Hindlimb muscle (tissue), 1 donor: Measurements from ENCODE around the gene ZSWIM6. TPM values are rescaled to one million over a fixed set of nuclear protein-coding genes. Genes with fewer than 3 reads are reported as not detected.

Experiments
- DNase-seq: peaks from one replicate; pipeline ENCODE4 v3.0.0-alpha.2; 2013
- polyA plus RNA-seq: library from polyadenylated mRNA; unstranded; fragments of 120-200 nt; gene quantifications from one replicate; pipeline ENCODE4 v1.2.1, GENCODE V29; 2013; ENCODE audit not compliant: insufficient read length

Gene ZSWIM6
- polyA plus RNA-seq, 1 donor: 8.8 TPM

DNA sequence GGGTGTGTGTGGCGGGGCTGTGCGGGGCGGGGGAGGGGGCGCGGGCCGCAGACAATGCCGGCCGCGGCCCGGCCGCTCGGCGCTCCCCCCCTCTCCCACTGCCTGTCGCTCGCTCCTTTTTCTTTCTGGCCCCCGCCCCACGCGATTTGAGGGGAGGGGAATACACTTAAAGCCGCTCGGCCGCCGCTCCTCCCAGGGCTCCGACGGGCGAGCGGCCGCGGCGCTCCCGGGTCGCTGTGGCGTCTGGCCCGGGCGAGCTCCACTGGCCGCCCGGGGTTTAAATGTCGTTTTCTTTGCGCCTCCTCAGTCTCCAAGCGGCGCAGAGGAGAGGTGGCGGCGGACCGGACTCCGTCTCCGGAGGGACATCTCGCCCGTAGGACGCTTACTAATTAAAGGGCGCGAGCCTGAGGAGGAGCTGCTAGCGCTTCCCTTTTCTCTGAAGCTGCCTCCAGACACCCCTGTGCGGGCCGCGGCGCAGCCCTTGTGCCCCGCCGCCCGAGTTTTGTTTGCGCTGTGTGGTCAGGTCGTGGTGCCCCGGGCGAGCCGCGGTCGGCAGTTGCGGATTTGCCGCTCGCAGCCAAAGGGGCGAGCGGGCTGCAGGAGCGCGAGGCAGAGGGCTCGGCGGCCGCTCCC lies 1.4 kb downstream of the ZSWIM6 start:
- DNase-seq: peak; percentile 40

DNA sequence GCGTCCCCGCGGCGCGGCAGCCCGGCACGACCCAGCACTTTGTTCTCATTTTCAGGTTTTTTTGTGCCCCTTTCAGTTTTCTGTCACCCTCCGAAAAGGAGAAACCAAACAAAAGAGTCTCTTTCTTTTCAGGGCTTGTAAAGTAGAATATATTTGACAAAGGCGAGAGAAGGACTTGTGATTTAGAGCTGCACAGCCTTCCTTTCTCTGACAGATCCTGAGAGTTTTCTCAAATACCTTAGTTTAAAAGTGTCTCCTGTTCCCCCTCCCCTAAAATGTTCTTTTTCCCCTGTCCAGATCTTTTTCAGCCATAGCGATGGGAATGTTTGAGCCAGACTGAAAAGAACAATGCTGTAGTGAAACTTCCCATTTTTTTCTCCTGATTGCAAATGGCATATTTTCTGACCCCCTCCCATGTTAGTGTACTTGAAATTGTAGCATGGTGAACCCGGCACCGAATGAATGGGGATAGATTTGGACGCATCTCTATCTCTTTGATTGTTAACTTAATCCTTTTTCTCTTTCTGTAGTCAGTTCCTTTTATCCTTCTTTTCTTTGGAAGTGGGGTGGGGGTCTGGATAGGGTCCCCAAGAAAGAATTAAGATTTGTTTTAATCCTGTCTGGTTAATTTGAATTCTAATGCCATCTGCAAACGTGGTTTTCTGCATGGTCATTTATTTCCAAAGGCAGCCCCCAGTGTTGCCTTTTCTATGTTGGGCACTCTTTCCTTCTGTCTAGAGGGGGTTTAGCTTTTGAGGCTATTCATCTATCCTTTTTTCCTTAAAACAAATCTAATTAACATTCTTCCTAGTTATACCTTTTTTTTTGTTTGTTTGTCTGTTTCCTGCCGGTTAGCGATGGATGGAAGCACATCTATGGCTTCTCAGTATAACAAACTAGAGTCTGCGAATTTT lies 2.2 kb downstream of the ZSWIM6 start:
- no peak for DNase-seq

DNA sequence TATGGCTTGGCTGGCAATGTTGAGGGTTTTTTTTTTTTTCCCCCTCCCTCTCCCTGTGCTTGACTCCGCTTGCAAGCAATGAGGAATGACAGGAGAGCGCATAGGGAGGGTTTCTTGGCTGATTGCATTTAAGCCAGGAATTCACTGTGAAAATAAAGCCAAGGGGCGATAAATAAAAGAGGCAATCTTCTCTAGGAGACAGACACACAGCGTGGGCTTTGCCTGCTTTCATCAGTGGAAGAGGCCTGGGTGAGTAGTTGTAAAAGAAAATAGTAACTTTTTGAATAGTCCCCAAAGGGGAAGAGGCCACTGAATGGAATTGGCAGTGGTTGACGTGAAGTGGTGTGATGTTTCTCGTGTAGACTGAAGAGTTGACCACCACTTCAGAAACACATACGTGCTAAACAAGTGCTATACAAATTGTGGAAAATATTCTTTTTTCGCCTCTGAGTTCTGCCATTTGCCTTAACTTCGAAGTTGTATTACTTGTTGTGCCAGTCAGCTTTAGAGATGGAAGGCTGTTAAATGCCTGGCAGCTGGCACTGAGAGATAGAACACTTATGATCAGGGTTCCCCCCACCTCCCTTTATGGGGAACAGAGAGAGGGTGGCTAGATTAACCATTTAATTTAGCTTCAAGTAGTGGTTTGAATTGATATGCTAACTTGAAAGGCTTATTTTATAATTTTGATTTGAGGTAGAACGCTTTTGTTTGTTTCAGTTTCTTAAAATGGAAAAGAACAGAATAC lies 3.0 kb downstream of the ZSWIM6 start:
- no peak for DNase-seq

DNA sequence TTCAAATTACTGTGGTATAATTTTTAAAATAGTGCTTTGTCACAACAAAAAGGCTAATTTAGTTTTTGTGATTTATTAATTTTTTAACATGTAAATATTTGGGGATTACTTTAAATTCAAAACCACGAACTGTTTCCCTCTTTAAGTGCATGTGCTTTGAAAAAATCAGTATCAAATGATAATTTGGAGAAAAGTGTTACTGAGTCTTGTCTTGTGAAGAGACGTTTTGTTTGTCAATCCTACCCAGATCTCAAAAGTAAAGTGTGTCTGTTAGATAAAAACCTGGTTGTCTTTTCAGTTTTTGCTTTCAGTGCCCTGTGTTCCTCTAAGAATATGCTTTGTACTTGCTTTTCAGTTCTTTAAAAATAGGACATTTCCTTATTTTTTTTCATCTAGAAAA lies 7.7 kb downstream of the ZSWIM6 start:
- no peak for DNase-seq

DNA sequence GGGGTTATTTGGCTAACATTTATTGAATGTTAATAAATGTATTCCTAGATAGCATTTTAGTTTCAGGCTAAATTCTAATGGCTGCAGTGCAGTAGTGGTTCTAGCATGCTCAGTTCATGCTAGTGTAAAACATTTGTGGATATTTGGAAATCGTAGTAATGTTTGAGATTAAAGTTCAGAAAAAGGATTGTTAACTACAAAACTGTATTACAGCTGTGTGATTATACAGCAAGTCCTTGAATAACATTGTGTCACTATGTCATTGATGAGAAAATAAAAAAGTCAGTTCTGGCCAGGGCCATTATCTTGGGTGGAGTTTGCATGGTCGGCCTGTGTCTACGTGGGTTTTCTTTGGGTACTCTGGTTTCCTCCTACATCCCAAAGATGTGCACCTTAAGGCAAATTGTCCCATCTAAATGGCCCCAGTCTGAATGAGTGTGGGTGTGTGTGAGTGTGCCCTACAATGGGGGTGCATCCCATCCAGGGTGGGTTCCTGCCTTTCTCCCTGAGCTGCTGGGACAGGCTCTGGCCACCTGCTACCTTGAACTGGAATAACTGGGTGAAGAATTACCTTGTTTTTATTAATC lies 8.8 kb downstream of the ZSWIM6 start:
- DNase-seq: no peak

DNA sequence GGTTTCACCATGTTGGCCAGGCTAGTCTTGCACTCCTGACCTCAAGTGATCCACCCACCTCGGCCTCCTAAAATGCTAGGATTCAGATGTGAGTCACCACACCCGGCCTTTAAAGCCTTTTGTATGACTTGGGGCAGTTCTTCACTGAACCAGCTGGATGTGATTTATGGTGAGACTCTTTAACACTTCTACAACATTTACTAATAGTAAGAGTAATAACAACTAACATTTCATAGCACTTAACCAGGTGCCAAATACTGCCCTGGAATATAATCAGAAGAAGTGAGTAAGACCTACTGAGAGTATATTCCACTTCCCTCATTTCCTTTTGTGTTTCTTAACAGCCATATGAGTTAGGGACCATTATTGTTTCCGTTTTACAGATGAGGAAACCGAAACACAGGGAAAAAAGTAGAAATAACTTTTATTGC lies 10.0 kb downstream of the ZSWIM6 start:
- no peak for DNase-seq

DNA sequence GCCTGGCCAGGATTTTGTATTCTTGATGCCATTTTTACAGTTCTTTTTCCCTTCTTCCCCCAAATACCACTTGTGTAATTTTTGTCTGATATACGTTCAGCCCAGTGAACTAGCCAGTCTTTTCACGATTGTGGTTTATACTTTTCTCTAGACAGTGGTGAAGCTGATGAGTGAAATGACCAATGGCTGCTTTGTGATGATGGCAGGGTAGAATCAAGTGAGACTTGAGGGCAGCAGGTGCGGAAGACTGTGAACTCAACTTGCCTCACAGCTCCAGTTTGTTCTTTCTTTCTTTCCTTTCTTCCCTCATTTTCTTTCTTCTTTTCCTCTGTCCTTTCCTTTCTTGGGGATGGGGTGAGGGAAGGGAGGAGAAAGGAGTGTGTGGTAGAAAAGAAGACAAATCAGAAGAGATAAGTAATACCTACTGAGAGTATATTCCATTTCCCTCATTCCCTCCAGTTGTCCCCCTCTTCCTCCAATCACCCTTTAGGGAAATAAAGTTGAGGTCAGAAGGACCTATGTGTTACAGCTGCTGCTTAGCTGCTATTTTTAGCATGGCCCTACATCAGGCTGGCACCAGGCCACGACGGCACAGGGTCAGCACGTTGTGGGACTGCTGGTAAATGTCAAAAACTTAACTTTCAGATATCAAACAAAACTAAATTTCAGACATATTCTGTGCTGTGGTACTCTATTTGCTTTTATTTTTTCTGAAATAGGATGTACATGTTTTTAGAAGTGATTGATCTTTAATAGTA lies 12.3 kb downstream of the ZSWIM6 start:
- no peak for DNase-seq

DNA sequence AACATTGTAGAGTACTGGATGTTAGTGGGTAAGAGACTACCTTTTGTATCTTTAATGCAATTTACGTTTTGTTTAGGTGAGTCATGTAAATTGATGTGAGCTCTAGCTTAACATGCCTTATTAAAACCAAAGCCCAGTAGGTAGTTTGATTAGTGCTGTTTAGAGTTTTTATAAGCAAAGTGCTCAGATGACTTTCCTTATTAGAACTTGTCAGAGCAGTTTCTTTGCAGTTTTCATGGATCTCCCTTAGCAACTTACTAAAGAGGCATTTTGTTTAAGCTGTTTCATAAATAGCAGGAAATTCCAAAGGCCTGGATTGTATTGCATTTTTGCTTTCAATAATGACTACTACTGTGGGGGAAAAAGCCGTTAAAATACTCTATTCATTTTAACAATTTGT lies 14.5 kb downstream of the ZSWIM6 start:
- DNase-seq: no peak

DNA sequence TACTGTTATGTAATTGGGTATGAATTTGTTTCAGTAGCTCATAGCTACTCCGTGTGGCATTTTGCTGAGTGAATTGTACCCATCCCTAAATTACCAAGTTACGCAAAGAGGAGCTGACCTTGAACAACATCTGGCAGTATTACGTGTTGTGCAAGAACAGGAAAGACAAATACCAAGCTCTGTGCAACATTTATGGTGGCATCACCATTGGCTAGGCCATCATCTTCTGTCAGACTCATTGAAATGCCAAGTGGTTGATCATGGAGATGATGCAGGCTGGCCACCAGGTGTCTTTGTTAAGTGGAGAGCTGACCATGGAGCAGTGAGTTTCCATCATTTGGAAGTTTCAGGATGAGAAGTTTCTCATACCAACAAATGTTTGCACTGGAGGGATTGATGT lies 15.0 kb downstream of the ZSWIM6 start:
- no peak for DNase-seq

DNA sequence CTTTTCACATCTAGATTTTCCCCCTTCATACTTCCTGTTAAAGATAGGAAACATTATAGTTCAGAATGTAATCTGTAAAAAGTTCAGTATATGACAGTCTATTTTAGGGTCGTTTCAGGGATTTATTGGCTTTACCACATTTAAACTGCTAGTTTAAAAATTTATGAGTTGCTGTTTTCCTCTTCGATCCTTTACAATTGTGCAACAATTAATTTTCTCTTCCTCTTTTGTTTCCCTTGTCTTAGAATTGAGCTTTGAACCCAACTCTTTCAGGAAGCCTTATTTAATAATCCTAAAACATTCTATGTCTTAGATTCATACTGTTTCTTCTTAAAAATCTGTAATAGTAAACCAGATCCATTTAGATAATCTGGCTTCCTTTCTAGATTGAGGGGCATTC lies 16.4 kb downstream of the ZSWIM6 start:
- no peak for DNase-seq

DNA sequence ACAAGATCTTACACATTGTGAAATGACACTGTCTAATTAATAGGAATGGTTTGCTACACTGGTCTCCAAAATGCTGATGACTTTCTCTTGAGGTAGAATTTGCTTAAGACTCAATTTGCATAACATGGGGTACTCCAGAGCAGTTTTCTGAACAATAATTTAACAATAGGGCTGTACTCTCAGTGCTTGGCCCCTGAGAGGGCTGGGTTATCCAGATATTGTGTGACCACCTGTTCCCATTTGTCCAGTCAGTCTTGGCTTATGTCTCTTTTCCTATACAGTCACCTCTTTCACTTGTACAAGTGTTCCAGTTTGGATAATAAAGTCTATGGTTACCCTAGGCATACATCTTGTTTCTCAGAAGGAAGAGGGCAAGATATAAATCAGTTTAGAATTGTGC lies 17.9 kb downstream of the ZSWIM6 start:
- no peak for DNase-seq

DNA sequence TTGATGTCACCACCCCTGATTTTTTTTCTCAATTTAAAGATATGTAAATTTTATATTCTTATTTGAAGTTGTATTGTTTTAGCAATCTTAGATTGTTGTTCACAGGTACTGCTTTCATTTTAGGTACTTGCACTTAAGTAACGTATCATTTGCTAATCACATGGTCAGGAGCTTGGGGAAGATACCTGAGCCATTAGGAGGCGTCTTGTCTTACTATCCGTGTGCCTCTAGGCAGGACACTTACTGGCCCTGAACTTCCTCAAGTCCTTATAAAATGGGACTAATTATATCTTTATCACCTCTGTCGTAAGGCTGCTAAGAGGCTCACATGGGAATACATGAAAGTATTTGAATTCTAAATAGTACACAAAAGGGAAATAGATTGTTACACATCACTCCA lies 18.5 kb downstream of the ZSWIM6 start:
- DNase-seq: no peak

DNA sequence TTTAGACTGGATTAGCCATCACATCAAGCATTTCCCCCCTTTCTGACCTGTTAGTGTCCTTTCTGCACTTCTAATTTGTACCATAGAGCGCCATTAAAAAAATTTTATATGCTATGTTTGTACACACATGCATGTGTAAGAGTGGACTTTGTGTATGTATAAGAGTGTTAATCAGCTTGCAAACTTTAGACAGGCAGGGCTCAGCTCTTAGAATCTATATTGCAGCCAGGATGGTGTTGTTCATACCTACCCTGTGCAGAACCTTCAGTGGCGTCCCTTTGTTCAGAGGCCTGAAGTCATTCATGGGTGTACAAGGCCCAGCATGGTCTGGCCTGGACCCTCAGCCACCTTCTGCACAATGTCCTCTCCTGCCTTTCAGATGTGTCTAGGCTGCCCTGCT lies 19.7 kb downstream of the ZSWIM6 start:
- DNase-seq: no peak

DNA sequence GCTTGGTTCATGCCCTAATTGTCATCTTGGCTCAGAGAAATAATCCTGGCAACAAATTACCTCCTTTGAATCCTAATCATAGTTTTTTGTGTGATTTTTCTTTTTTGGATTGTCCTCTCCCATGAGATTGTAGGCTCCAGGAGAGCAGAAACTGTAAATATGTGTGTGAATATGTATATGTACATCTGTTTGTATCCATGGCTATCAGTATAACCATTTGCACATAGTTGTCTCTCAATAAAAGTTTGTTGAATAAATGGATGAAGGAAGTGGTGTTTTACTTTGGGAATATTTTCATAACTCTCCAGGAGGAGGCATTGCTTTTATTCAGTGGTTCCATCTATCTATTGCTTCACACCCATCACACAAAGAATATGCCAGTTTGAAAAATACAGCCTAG lies 20.1 kb downstream of the ZSWIM6 start:
- DNase-seq: no peak

DNA sequence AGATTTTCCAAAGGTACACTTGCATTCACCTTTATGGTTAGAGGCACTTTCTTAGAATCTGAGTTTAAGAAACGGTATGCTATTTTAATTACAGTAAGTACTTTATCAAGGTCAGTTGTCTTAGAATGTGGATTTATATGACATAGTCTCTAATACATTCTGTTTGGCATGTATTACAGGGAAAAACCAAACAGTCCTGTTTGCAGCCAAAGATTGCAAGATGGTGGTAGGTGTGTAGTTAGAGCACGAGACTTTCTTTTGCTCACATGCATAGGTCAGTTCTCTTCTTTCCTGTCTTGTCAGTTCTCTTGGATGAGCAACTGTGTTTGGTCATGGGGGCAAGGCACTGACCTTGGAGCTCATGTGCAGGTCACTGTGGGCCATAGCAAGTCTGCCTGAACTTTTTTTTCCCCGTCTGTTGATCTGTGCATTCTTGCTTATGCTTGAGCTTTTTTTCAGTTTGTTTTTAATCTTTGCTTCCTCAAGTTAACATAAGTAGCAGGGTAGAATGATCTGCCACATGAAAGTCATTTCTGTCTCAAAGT lies 20.6 kb downstream of the ZSWIM6 start:
- DNase-seq: no peak

DNA sequence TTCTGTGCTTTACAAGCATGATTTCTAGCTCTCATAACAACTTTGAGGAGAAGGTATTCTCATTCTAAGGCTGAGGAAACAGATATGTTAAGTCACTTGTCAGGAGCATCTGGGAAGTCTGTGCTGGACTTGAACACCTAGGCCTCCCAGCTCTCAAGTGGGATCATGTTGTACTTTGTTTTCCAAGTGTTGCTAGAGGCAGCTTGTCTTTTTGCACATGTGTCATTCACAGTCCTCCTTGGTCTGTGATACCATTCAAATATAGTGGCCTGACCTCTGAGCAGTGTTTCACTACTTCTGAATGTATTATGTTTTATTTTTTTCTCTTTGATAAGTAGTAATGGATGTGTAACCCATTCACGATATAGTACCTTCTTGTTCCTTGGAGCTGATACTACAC lies 21.2 kb downstream of the ZSWIM6 start:
- no peak for DNase-seq

DNA sequence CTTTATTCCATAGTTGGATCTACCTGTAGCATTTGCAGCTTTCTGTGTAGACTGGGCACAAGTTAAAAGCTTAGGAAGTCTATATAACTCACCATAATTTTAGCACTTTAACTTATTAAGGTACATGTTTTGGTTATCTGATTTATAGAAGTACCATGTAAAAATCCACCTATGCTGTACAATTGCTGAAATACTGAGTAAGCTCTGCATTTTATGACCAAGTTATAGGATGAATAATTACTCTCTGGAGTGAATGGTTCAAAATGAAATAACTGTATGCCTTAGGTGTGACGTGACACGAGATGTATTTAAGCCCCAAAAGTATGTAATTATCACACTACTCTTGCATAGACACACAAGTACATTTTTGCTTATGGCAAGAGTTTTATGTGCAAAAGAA lies 22.1 kb downstream of the ZSWIM6 start:
- no peak for DNase-seq

DNA sequence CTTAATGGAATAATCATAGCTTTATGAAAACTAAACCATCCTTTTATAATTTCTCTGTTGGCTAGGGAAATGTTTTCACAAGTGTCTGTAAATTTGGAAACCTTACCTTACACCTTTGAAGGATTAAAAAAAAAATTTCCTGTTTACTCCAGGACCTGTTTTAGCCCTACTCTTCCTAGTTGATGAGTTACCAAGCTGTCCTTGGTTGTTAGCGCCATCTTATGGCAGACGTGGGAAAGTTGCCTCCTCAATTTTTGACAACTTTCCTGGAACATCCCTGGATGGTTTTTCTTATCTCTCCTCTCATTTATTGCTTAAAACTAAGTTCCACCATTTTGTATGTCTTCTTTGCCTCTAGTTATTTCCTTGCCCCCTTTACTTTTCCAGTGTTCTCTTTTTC lies 25.7 kb downstream of the ZSWIM6 start:
- DNase-seq: no peak

DNA sequence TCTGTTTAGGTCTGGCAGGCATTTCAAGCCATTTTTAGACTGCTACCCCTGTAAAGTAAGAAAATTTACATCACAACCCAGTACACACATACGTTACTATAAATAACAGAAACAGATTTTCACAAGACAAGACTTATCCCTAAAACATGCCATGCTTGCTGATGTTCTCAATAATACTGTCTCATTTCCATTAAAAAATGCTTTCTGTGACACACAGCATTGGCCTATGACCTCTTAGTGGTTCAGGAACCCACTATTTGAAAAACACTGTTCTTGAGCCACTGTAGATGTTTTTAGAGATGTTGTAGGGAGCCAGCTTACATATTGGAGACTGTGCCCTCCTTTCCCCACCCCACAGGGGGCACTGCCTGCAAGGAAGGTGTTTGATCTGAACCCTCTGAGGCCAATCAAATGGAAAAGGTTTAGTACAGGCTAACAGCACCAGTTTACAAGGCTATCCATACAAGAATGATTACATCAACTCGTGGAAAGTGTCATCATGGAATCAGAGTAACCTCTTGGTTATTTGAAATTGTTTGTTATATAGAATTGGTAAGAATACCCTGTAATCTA lies 30.8 kb downstream of the ZSWIM6 start:
- DNase-seq: no peak

DNA sequence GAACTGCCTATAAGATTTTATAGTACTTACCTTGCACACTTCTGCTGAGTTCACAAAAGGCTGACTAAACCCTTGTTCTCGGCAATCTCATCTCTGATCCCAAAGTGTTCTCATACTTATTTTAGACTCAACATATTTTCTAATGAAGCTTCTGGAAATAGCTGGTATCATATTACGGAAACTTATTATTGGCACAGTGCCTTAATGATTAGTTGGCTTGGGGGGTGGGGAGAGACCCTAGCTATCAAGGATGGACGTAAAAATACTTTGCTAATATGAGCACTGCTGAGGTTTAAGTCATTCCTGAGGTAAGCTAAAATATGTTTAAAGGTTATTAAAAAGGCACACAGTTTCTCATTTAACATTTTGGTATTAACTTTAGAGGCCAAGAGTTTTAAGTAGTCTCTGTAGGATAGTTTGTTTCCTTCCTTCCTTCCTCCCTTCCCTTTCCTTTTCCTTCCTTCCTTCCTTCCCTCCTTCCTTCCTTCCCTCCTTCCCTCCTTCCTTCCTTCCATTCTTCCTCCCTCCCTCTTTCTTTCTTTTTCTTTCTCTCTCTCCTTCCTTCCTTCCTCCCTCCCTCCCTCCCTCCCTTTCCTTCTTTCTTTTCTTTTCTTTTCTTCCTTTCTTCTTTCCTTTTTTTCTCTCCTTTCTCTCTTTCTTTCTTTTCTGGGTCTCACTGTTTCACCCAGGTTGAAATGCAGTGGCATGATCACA lies 31.5 kb downstream of the ZSWIM6 start:
- DNase-seq: no peak
